NCI-H2081 treated with DMSO at 0.1 percent for 48 hours (cell line): ENCODE data around the gene SLC38A10.

Experiments
- DNase-seq: peaks from one replicate; lab custom pipeline; 2025; lab: John Stamatoyannopoulos, UW

The SLC38A10 gene

GRCh38 chr17:81295031-81295675 is at the start of gene SLC38A10:
SLC38A10 (minus strand) TSS chr17:81295307; CDS start chr17:81294921, 386 bp downstream.
- DNase-seq, result no peak

- no peak for DNase-seq
Observed at GRCh38 chr17:81342269-81343070, 47.4 kb upstream of the SLC38A10 start.

- no peak for DNase-seq
Observed at GRCh38 chr17:81341516-81342268, 46.6 kb upstream of the SLC38A10 start.

- no peak for DNase-seq
Observed at GRCh38 chr17:81340607-81341515, 45.8 kb upstream of the SLC38A10 start.

- no peak for DNase-seq
Observed at GRCh38 chr17:81339534-81340296, 44.6 kb upstream of the SLC38A10 start.

- no peak for DNase-seq
Observed at GRCh38 chr17:81339191-81339533, 44.1 kb upstream of the SLC38A10 start.

GRCh38 chr17:81338274-81339190 is 43.4 kb upstream of the SLC38A10 start:
- DNase-seq, result no peak

GRCh38 chr17:81337476-81337879 is 42.4 kb upstream of the SLC38A10 start:
- DNase-seq, result no peak

GRCh38 chr17:81336930-81337325 is 41.8 kb upstream of the SLC38A10 start:
- no peak for DNase-seq

- no peak for DNase-seq
Observed at GRCh38 chr17:81336296-81336929, 41.3 kb upstream of the SLC38A10 start.

GRCh38 chr17:81335773-81336157 is 40.7 kb upstream of the SLC38A10 start:
- DNase-seq, result no peak

GRCh38 chr17:81334987-81335772 is 40.1 kb upstream of the SLC38A10 start:
- DNase-seq, result no peak

GRCh38 chr17:81334391-81334901 is 39.3 kb upstream of the SLC38A10 start:
- DNase-seq, result no peak

GRCh38 chr17:81333616-81334368 is 38.7 kb upstream of the SLC38A10 start:
- DNase-seq, result no peak

GRCh38 chr17:81332914-81333528 is 37.9 kb upstream of the SLC38A10 start:
- no peak for DNase-seq

GRCh38 chr17:81332118-81332834 is 37.2 kb upstream of the SLC38A10 start:
- no peak for DNase-seq
